Measurements from ENCODE around the gene MTARC2.

GRCh38 chr1:220755309-220755708 lies 7.2 kb downstream of the MTARC2 start:
- TF ChIP-seq CHD2 (IDR thresholded peaks at IDR 0.05; ENCODE audit: low read length, partially characterized antibody), result no peak
- no peak for TF ChIP-seq RNF2 (IDR thresholded peaks at IDR 0.05; ENCODE audit: borderline replicate concordance, low read depth)
- TF ChIP-seq CTCF (IDR thresholded peaks at IDR 0.05), result no peak
- TF ChIP-seq MYC (IDR thresholded peaks at IDR 0.05; ENCODE audit: borderline replicate concordance, low read length), result no peak
- TF ChIP-seq MAX (IDR thresholded peaks at IDR 0.05), result no peak
- no peak for TF ChIP-seq POLR2A (IDR thresholded peaks at IDR 0.05; ENCODE audit: low read length)
- no peak for TF ChIP-seq ZNF302 (CRISPR knock-in tag; IDR thresholded peaks at IDR 0.05)
- TF ChIP-seq HDAC2 (IDR thresholded peaks at IDR 0.05), result no peak
- no peak for TF ChIP-seq HOXB5 (CRISPR knock-in tag; IDR thresholded peaks at IDR 0.05)
- no peak for TF ChIP-seq SMC3 (IDR thresholded peaks at IDR 0.05)
- no peak for TF ChIP-seq USF2 (IDR thresholded peaks at IDR 0.05)
- no peak for TF ChIP-seq BHLHE40 (IDR thresholded peaks at IDR 0.05; ENCODE audit: low read depth, low read length)
- no peak for TF ChIP-seq EP300 (IDR thresholded peaks at IDR 0.05)
